AG04449 (cell line): ENCODE data around the gene KDM6A.
"Not testable (repeated sequence)": the region's sequence is repeated elsewhere in the genome, so short reads cannot be mapped to it uniquely, and the experiment has no call there.

Experiments
- CTCF ChIA-PET: fragments of 350-600 bp; formaldehyde crosslinking; extraction: SDS; loops from one replicate; lab custom pipeline; 2021; ENCODE audit warnings: antibody characterized with exemption; lab: Yijun Ruan, JAX
- POLR2A ChIA-PET: fragments of 400-600, 350-600 bp; formaldehyde crosslinking; extraction: SDS; loops from one replicate; lab custom pipeline; 2020; ENCODE audit warnings: antibody characterized with exemption, inconsistent platforms; lab: Yijun Ruan, JAX
- DNase-seq: peaks from one replicate; pipeline ENCODE4 v3.0.0-alpha.2; 2010; ENCODE audit warnings: low read depth, low spot score
- H3K4me3 ChIP-seq: 2 replicates; pipeline ENCODE4 v1.5.1; 2011; ENCODE audit warnings: low read depth, mild to moderate bottlenecking, control low read depth, low read length
- TF ChIP-seq, protein P1 (sequence below): IDR thresholded peaks from one replicate; pipeline ENCODE4 v1.5.1; 2011; ENCODE audit warnings: mild to moderate bottlenecking, moderate library complexity, low read length, control low read depth, inconsistent platforms; ENCODE audit not compliant: insufficient read depth; ENCODE audit errors: missing control alignments

Gene KDM6A

DNA sequence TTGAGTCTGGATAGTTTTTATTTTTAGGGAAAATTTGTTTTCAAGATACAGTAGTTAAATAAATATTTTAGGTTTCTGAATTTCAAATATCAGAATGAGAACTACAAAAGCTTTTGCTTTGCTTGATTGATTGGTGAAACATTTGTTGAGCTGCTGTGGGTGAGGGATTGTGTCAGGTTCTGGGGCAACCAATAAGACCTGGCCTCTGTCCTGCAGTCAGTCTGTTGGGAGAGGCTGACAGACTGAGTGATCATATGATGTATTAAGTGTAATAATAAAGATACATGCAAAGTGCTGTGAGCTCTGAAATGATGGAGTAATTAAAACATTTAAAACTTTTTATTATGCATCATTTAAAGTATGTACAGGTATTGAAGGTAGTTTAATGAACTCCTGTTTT, 9.6 kb downstream of the KDM6A start:
- POLR2A ChIA-PET: no interaction called here
- TF ChIP-seq, protein P1, sequence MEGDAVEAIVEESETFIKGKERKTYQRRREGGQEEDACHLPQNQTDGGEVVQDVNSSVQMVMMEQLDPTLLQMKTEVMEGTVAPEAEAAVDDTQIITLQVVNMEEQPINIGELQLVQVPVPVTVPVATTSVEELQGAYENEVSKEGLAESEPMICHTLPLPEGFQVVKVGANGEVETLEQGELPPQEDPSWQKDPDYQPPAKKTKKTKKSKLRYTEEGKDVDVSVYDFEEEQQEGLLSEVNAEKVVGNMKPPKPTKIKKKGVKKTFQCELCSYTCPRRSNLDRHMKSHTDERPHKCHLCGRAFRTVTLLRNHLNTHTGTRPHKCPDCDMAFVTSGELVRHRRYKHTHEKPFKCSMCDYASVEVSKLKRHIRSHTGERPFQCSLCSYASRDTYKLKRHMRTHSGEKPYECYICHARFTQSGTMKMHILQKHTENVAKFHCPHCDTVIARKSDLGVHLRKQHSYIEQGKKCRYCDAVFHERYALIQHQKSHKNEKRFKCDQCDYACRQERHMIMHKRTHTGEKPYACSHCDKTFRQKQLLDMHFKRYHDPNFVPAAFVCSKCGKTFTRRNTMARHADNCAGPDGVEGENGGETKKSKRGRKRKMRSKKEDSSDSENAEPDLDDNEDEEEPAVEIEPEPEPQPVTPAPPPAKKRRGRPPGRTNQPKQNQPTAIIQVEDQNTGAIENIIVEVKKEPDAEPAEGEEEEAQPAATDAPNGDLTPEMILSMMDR: no peak
- H3K4me3 ChIP-seq: no peak overlapping the region
- CTCF ChIA-PET: no interaction called here
- no peak for DNase-seq

DNA sequence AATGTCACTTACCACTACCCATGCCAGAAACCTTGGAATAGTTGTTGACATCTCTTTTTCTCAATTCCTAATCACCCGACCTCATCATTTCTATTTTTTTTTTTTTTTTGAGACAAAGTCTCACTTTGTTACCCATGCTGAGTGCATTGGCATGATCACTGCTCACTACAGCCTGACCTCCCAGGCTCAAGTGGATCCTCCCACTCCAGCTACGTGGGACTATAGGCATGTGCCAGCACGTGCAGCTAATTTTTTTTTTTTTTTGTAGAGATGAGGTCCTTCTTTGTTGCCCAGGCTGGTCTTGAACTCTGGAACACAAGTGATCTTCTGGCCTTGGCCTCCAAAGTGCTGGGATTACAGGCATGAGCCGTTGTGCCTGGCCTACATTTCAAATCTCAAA, 12.0 kb downstream of the KDM6A start:
- ChIA-PET POLR2A (no interaction called here), CTCF (no interaction called here)

DNA sequence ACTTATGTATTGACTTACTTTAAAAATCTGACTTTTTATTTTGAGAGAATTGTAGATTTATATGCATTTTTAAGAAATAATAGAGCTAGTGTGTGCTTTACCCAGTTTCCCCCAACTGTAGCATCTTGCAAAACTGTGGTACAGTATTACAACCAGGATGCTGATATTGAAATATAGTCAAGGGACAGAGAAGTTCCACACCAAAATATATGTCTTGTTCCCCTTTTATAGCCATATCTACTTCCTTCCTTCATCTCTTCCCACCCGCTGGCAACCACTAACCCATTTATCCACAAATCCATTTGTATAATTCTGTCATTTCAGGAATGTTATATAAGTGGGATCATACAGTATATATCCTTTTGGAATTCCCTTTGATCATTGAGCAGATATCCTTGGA, 16.8 kb downstream of the KDM6A start:
- ChIA-PET POLR2A (no interaction called here), CTCF (no interaction called here)
- TF ChIP-seq, protein P1: no peak
- no peak overlapping the region for H3K4me3 ChIP-seq
- no peak for DNase-seq

More for the DNA sequence above, 12.0 kb downstream of the KDM6A start:
- DNase-seq: no peak
- TF ChIP-seq, protein P1: no peak
- no peak overlapping the region for H3K4me3 ChIP-seq

DNA sequence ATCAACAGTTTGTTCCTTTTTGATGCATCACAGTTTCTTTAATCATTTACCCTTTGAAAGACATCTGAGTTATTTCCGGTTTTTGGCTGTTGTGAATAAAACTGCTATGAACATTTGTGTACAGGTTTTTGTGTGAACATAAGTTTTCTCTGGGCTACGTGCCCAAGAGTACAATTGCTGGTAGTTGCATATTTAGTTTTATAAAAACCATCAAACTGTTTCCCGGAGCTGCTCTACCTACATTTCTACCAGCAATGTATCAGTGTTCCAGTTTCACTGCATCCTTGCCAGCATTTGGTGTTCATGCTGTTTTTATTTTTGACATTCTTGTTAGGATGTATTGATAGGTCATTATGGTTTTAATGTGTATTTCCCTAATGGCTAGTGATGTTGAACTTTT, 17.3 kb downstream of the KDM6A start:
- no peak overlapping the region for H3K4me3 ChIP-seq
- ChIA-PET CTCF (interaction anchor here (1.7 kb wide), 1 partner anchor 11 kb away, joined by 5 read pairs; no protein-coding TSS in a partner anchor), POLR2A (no interaction called here)
- TF ChIP-seq, protein P1: no peak
- no peak for DNase-seq

DNA sequence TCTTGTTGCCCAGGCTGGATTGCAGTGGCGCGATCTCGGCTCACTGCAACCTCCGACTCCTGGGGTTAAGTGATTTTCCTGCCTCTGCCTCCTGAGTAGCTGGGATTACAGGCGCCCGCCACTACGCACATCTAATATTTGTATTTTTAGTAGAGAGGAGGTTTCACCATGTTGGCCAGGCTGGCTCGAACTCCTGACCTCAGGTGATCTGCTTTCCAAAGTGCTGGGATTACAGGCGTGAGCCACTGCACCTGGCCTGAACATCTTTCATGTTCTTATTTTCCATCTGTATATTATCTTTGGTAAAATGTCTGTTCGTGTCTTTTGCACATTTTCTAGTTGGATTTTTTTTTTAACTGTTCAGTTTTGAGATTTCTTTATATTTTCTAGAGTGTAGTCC, 17.7 kb downstream of the KDM6A start:
- DNase-seq, POLR2A ChIA-PET, H3K4me3 ChIP-seq: not testable (repeated sequence)
- CTCF ChIA-PET: interaction anchor here (1.7 kb wide), 1 partner anchor 10 kb away, joined by 5 read pairs; no protein-coding TSS in a partner anchor

DNA sequence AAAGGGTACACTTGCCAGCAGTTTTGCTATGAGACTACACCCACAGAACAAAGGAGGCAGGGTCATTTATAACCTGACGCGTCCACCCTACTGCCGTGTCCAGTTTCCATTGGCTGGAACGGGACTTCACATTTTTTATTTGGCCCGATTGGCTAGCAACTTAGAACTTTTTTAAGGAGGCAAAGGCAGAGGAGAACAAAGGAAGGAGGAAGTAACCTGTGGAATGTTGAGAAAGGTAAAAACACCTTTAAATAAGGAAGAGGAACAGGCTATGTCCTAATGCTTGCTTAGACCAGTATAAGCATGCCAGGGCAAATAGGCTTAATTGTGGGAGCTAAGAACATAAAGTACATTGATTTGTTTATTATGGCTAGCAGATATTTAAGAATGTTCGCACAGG, 18.7 kb downstream of the KDM6A start:
- TF ChIP-seq, protein P1: no peak
- POLR2A ChIA-PET: no interaction called here

DNA sequence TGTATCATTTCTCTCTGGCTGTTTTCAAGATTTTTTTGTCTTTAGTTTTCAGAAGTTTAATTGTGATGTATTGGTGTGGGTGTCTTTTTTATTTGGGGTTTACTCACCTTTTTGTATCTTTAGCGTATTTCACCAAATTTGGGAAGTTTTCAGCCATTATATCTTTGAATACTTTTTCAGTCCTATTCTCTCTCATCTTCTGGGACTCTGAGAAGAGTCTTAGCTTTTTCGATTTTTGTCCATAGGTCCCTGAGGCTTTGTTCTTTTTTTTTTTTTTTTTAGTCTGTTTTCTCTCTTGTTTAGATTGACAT, 23.8 kb downstream of the KDM6A start:
- CTCF ChIA-PET: no interaction called here
- no peak for DNase-seq
- no peak overlapping the region for H3K4me3 ChIP-seq
- TF ChIP-seq, protein P1: no peak
- POLR2A ChIA-PET: no interaction called here

More for the DNA sequence above, 18.7 kb downstream of the KDM6A start:
- no peak overlapping the region for H3K4me3 ChIP-seq
- CTCF ChIA-PET: interaction anchor here (1.7 kb wide), 1 partner anchor 9 kb away, joined by 5 read pairs; no protein-coding TSS in a partner anchor
- DNase-seq: no peak
